Adipocyte (in vitro differentiated cells): ENCODE measurements around the gene CHAF1B.
"Not testable (repeated sequence)": the region's sequence is repeated elsewhere in the genome, so short reads cannot be mapped to it uniquely, and the experiment has no call there.

Experiments
- DNase-seq: peaks from one replicate; pipeline ENCODE4 v3.0.0-alpha.2; 2015; ENCODE audit warnings: low read depth
- H3K27me3 ChIP-seq: replicated peaks from 2 replicates; pipeline ENCODE4 v1.7.0; 2013; ENCODE audit warnings: mild to moderate bottlenecking, low read length, moderate library complexity; ENCODE audit not compliant: control insufficient read depth, insufficient read depth
- H3K36me3 ChIP-seq: 2 replicates; pipeline ENCODE4 v1.7.0; 2013; ENCODE audit warnings: low read length, mild to moderate bottlenecking, moderate library complexity; ENCODE audit not compliant: control insufficient read depth, insufficient read depth, severe bottlenecking
- H3K4me1 ChIP-seq: 2 replicates; pipeline ENCODE4 v1.7.0; 2013; ENCODE audit warnings: mild to moderate bottlenecking, low read length, moderate library complexity; ENCODE audit not compliant: control insufficient read depth, insufficient read depth
- H3K4me3 ChIP-seq: 2 replicates; pipeline ENCODE4 v1.7.0; 2013; ENCODE audit warnings: mild to moderate bottlenecking, low read length, moderate library complexity
- H3K9ac ChIP-seq: 2 replicates; pipeline ENCODE4 v1.7.0; 2013; ENCODE audit warnings: mild to moderate bottlenecking, low read length, moderate library complexity
- H3K9me3 ChIP-seq: 2 replicates; pipeline ENCODE4 v1.7.0; 2013; ENCODE audit warnings: mild to moderate bottlenecking, low read length, moderate library complexity; ENCODE audit not compliant: control insufficient read depth

Gene CHAF1B

GRCh38 chr21:36385233-36386030 is at the start of gene CHAF1B:
Gene CHAF1B (plus strand): TSS chr21:36385392. CDS start chr21:36386137, 745 bp downstream.
- Histone ChIP-seq H3K4me1 (peaks cover 5% of the 10 kb centered on the region), H3K36me3 (no peaks in the 10 kb centered on the region), H3K9me3 (no peaks in the 10 kb centered on the region), H3K9ac (peak within 1 kb of the TSS; percentile 40), H3K27me3 (no peaks in the 10 kb centered on the region), H3K4me3 (peak within 1 kb of the TSS; percentile 74)
- peak; percentile 92 for DNase-seq

DNA sequence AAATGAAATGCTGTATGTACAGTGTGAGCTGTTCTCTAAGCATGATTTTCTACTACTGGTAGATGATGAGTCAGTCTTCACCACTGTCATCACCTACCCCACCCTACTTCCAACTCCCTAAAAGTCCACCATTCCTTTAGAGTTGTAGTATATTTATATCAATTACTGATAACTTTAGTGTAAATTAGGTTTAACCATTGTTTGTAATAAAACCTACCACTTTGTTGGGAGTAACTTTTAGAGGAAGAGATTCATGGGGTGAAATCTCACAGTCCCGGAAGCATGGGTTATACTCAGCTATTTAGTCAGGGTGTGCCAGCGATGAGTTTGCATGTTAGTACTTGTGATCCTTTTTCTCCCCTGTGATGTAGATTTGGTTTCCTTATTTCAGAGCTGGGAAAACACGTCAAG is 48.1 kb upstream of the CHAF1B start:
- Histone ChIP-seq H3K4me3 (no peak overlapping the region), H3K4me1 (peaks cover 11% of the 10 kb centered on the region), H3K36me3 (peaks cover 47% of the 10 kb centered on the region), H3K9me3 (no peaks in the 10 kb centered on the region), H3K27me3 (no peaks in the 10 kb centered on the region), H3K9ac (no peak overlapping the region)
- DNase-seq: peak; percentile 49

GRCh38 chr21:36338975-36339374 is 46.2 kb upstream of the CHAF1B start:
- H3K9ac ChIP-seq: no peak overlapping the region
- H3K4me3 ChIP-seq: no peak overlapping the region
- peaks cover 11% of the 10 kb centered on the region for H3K4me1 ChIP-seq
- H3K9me3 ChIP-seq: no peaks in the 10 kb centered on the region
- DNase-seq: no peak
- no peaks in the 10 kb centered on the region for H3K27me3 ChIP-seq
- peaks cover 60% of the 10 kb centered on the region for H3K36me3 ChIP-seq

- H3K27me3 ChIP-seq, H3K9ac ChIP-seq, DNase-seq, H3K4me3 ChIP-seq, H3K9me3 ChIP-seq, H3K4me1 ChIP-seq: not testable (repeated sequence)
- peaks cover 81% of the 10 kb centered on the region for H3K36me3 ChIP-seq
Observed at GRCh38 chr21:36342581-36342980, 42.6 kb upstream of the CHAF1B start.

DNA sequence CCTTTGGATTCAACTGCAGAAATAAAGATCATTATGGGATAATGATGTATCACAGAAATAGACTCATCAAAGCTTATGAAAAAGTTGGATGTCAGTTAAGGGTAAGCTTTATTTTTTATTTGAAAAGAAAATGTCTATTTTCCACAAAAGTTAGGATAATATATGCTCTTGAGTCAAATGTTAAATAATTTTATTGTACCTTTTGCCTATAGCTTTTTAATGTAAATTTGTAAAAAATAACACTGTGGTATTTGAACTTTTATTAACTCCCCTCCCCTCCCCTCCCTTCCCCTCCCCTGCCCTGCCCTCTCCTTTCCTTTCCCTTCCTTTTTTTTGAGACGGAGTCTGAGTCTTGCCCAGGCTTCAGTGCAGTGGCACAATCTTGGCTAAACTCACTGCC is 40.3 kb upstream of the CHAF1B start:
- H3K9ac ChIP-seq: no peak overlapping the region
- H3K27me3 ChIP-seq: no peaks in the 10 kb centered on the region
- H3K9me3 ChIP-seq: no peaks in the 10 kb centered on the region
- peaks cover 7% of the 10 kb centered on the region for H3K4me1 ChIP-seq
- H3K4me3 ChIP-seq: no peak overlapping the region
- DNase-seq: no peak
- peaks cover 73% of the 10 kb centered on the region for H3K36me3 ChIP-seq

DNA sequence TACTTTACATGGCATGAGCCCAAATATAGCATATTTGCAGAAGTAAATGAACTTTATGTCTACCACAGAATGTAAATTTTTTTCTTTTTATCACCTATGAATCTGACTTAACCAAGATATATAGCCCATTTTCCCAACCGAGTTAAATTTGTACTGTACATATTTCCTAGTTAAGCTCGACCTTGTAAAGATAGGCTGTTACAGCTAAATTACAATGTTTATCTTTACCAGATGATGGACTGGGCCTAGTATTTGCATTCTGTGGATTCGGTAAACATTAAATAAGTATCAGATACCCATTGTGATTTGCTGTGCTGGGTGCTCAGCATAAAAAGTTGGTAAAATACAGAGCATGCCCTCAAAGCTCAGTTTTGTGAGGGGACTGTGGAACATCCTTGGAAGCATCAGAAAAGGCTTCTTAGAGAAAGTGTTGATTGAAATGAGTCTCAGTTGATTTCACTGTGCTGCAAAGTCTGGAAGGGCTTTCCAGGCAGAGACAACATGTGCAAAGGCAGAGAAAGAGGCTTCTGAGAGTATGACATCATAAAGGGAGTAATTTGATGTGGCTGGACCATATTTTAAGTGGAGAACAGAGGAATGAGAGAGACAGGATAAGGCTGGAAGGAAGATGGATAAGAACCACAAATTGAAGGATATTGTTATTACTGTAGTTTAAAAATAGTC is 37.8 kb upstream of the CHAF1B start:
- DNase-seq: peak; percentile 28
- peaks cover 68% of the 10 kb centered on the region for H3K36me3 ChIP-seq
- H3K9ac ChIP-seq: no peak overlapping the region
- no peaks in the 10 kb centered on the region for H3K9me3 ChIP-seq
- H3K4me3 ChIP-seq: no peak overlapping the region
- peaks cover 16% of the 10 kb centered on the region for H3K4me1 ChIP-seq
- no peaks in the 10 kb centered on the region for H3K27me3 ChIP-seq

GRCh38 chr21:36347962-36348328 is 37.2 kb upstream of the CHAF1B start:
- Histone ChIP-seq H3K4me1 (peaks cover 16% of the 10 kb centered on the region), H3K27me3 (no peaks in the 10 kb centered on the region), H3K9me3 (no peaks in the 10 kb centered on the region), H3K36me3 (peaks cover 69% of the 10 kb centered on the region), H3K9ac (no peak overlapping the region), H3K4me3 (no peak overlapping the region)
- DNase-seq: peak; percentile 37

- Histone ChIP-seq H3K27me3 (no peaks in the 10 kb centered on the region), H3K4me1 (peaks cover 16% of the 10 kb centered on the region), H3K36me3 (peaks cover 57% of the 10 kb centered on the region)
Observed at GRCh38 chr21:36349315-36349714, 35.9 kb upstream of the CHAF1B start.

GRCh38 chr21:36350282-36350910 is 34.8 kb upstream of the CHAF1B start:
- H3K4me3 ChIP-seq: no peak overlapping the region
- peaks cover 58% of the 10 kb centered on the region for H3K36me3 ChIP-seq
- H3K9ac ChIP-seq: no peak overlapping the region
- peak; percentile 67 for DNase-seq
- peaks cover 16% of the 10 kb centered on the region for H3K4me1 ChIP-seq
- H3K27me3 ChIP-seq: no peaks in the 10 kb centered on the region
- H3K9me3 ChIP-seq: no peaks in the 10 kb centered on the region

More at GRCh38 chr21:36349315-36349714, 35.9 kb upstream of the CHAF1B start:
- no peak for DNase-seq
- Histone ChIP-seq H3K9me3 (no peaks in the 10 kb centered on the region), H3K4me3 (no peak overlapping the region), H3K9ac (no peak overlapping the region)

DNA sequence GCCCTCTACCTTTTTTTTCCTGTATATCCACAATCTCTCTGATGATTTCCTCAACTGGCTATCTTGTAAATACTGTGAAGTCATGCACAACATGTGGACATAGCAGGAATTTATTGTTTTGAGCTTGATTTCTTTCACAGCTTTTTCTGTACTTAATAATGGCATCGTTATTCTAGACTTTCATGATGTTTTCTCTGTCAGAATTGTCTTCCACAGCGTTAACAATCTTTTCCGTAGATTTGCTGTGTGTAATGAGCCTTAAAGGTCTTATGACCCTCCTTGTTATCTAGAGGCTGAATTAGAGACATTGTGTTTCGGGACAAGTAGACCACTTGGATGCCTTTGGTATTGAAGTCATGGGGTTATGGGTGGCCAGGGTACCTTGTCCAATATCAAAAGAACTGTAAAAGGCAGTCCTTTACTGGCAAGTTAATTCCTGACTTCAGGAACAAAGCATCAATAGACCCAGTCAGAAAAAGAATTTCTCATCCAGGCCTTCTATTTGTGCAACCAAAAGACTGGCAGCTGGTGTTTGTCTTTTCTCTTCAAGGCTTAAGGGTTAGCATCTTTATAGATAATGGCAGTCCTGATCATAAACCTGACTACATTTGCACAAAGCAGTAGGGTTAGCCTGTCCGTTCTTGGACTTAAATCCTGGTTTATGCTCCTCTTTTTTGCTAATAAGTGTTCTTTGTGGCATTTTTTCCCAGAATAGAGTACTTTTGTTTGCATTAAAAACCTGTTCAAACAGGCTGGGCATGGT is 30.1 kb upstream of the CHAF1B start:
- H3K27me3 ChIP-seq: no peaks in the 10 kb centered on the region
- peaks cover 53% of the 10 kb centered on the region for H3K36me3 ChIP-seq
- no peak overlapping the region for H3K9ac ChIP-seq
- H3K4me3 ChIP-seq: no peak overlapping the region
- H3K9me3 ChIP-seq: no peaks in the 10 kb centered on the region
- no peak for DNase-seq
- H3K4me1 ChIP-seq: peaks cover 8% of the 10 kb centered on the region

DNA sequence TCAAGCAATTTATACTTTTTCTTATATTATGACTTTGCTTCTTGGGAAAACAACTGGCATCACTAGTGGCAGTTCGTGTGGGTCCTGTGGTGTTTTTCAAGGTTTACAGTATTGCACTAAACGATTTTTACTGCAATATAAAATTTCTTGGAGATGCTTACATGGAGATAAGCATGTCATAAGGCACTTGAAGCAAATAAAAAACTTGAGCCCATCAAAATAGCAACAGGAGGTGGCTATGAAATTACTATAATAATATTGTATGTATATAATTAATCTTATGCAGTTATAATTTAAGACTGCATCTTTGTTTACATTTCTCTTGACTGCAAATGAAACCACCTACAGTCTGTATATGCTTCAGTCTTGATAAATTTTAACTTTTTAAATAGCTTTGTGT is 29.3 kb upstream of the CHAF1B start:
- H3K36me3 ChIP-seq: peaks cover 57% of the 10 kb centered on the region
- no peak overlapping the region for H3K4me3 ChIP-seq
- no peaks in the 10 kb centered on the region for H3K9me3 ChIP-seq
- H3K9ac ChIP-seq: no peak overlapping the region
- H3K4me1 ChIP-seq: peaks cover under 1% of the 10 kb centered on the region
- no peak for DNase-seq
- H3K27me3 ChIP-seq: no peaks in the 10 kb centered on the region
